Activated CD4-positive, alpha-beta T cell treated with anti-CD3 and anti-CD28 coated beads, Interleukin-2, amount 50 U/mL, for 48 hours (primary cell): ENCODE data around the gene GYS2.
"Not testable (repeated sequence)": the region's sequence is repeated elsewhere in the genome, so short reads cannot be mapped to it uniquely, and the experiment has no call there.

ENCODE experiments used
- DNase-seq, 2 experiments: peaks; one replicate each; pipeline ENCODE4 v3.0.0-alpha.2; 2020

The GYS2 gene

DNA sequence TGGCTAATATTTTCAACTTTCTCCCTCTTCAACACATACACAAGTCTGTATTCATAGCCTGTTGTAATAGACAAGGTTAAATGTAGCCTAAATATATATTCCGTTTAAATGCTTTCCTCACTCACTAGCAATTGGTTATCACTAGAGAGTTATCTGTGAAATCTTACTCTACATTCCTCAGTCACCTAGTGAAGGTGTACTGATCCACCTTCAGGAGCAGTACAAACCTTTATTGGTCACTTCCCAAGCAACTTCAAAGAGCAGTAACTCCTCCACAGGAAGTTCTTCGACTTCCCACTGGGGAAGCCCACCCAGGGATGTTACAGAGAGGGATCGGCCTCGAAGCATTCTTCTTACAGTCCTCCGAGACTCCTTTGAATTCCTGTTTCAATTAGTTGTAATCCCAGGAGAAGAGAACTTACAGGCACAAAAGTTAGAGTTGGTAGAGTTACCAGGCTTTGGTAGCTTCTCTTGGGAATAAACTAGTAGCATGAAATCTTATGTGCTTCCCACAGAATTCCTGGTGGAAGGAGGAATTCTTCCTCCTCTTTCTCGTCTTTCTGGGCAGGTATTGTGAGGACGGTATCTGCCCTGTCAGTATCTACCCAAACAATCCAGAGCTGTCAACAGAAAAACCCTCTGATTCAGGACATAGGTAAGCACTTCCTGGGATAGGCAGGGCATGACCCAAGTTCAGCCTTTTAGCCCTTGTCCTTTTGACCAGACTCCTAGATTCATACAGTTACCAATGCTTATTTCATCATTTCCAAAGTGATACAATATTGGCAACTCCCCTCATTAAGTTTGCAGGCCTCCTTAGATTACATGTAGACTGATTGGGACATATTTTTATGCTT lies at the start of gene GYS2:
Gene GYS2 (minus strand): TSS at position 603 of the 857 bp plus-strand sequence. CDS start 255 bp downstream, at position 348.
- DNase-seq, result no peak

DNA sequence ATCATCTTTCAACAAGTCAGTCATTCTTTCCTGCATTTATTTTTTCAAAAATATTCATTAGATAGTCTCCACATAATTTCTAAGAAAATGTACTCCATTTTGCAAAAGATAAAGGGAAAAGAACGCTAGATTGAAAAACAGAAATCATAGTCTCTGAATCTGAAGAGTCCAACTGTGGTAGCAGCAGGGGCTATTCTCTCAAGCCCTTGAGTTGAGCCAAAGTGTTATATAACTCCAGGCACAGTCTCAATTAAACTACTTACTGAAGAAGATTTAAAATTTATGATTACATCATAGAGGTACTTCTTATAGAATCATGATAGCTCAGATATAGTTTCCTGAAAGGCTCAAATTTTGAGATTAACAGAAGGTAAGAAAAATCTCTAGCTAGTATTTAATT lies 47.2 kb upstream of the GYS2 start:
- no peak for DNase-seq

DNA sequence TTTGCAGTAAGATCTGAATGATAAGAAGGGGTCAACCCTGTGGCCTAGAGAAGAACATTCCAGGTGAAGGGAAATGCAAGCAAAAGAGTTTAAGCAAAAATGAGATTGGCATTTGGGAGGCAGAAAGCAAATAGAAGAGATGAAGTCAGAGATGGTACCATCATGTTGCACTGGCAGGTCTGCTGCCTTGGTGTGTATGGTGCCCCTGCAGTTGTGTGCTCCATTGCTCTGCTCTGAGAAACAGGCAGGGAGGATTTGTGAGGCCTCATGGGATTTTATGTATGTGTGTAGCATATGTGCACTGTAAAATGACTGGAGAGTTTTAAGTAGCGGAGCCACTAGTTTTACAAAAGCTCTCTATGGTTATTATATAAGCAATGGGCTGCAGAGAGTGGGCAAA lies 46.4 kb upstream of the GYS2 start:
- DNase-seq, result no peak

DNA sequence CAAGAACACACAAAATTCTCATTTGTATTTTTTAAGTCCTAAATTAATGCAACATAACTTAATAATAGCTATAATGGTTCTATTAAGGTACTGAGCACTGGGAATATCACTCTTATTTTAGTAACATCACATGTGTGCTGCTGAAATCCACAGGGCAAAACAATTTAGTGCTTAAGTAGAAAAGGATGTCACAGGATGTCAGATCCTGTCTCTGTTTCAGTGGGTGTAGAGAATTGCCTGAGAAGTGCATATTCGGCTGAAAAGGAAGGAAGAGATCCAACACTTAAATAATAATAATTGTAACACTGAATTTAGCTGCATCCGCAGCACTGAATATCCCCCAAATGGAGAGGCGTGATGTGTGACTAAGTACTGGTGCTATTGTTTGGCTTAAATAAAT lies 44.4 kb upstream of the GYS2 start:
- no peak for DNase-seq

DNA sequence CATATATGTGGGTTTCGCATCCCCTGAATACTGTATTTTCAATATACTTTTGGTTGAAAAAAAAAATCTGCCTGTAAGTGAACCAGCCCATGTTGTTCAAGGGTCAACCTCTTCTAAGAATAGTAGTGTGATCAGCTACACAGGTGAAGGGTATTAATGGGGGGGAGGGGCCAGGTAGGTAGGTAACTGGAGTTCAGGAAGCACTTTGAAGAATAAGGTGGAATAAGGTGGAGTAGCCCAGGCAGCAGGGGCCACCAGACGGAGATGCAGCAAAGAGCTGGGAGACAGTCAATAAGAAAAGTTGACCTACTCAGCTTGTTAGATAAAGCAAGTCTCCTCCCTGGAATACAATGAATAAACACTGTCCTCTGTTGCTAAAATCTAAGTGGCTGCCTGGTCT lies 43.7 kb upstream of the GYS2 start:
- no peak for DNase-seq

- DNase-seq, result no peak
These were observed 42.5 kb upstream of the GYS2 start for GRCh38 chr12:21647179-21647578.

DNA sequence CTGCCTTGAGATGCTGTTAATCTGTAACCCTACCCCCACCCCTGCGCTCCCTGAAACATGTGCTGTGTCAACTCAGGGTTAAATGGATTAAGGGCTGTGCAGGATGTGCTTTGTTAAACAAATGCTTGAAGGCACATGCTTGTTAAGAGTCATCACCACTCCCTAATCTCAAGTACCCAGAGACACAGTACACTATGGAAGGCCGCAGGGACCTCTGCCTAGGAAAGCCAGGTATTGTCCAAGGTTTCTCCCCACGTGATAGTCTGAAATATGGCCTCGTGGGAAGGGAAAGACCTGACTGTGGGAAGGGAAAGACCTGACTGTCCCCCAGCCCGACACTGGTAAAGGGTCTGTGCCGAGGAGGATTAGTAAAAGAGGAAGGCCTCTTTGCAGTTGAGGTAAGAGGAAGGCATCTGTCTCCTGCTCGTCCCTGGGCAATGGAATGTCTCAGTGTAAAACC lies 40.4 kb upstream of the GYS2 start:
- not testable (repeated sequence) for DNase-seq

- DNase-seq, result no peak
These were observed 39.9 kb upstream of the GYS2 start for GRCh38 chr12:21644516-21644915.

GRCh38 chr12:21643758-21644157 lies 39.1 kb upstream of the GYS2 start:
- no peak for DNase-seq

- DNase-seq, result no peak
These were observed 38.2 kb upstream of the GYS2 start for GRCh38 chr12:21642707-21643389.

GRCh38 chr12:21638054-21638891 lies 33.6 kb upstream of the GYS2 start:
- DNase-seq, result no peak

GRCh38 chr12:21634245-21634644 lies 29.6 kb upstream of the GYS2 start:
- no peak for DNase-seq

- DNase-seq, result no peak
These were observed 26.7 kb upstream of the GYS2 start for GRCh38 chr12:21631367-21631766.

DNA sequence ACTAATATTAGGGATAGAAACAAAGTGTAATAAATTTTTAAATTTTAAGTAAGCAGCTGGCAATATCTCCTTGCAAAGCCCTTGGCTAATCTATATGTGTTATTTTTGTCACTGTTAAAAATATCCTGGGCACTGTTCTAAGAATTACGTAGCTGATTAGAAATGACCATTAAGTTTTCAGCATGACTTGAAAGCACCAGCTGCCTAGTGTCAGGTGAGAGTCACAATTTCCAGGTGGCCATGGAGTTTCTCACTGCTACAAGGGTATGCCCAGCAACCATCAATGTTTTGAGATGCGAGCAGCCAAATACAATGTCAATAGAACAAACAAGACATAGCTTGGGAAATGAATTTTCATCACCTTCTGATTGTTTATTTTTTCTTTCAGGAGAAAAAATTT lies 23.3 kb upstream of the GYS2 start:
- no peak for DNase-seq

DNA sequence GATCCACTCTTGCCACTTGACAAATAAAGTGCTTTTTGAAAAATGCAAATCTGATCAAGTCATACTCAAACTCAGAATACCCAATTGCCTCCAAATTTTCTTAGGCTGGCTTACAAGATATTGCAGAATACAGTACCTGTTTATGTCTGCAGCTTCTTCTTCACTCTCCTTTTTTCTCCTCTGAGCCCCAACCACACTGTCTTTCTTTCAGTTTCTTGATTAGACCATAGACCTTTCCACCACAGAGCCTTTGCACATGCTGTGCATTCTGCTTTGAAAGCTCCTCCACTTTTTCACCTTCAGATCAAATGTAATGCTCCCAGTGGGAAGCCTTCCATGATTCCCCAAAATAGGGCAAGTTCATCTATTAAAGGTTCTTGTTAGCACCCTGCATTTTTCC lies 13.9 kb upstream of the GYS2 start:
- no peak for DNase-seq

DNA sequence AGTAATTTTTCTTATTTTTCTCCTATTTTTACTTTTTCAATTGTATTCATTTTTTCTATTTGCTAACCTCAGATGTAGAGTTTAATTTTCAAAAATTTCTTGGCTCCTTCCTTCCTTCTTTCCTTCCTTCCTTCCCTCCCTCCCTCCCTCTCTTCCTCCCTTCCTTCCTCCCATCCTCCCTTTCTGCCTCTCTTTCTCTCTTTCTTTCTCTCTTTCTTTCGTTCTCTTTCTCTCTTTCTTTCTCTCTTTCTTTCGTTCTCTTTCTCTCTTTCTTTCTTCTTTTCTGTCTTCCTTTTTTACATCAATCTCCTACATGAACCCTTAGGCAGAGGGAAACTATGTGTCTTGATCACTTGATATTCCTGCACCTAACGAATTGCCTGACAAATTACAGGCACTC lies 12.4 kb upstream of the GYS2 start:
- no peak for DNase-seq

- DNase-seq, result no peak
These were observed 10.8 kb upstream of the GYS2 start for GRCh38 chr12:21615431-21615830.

DNA sequence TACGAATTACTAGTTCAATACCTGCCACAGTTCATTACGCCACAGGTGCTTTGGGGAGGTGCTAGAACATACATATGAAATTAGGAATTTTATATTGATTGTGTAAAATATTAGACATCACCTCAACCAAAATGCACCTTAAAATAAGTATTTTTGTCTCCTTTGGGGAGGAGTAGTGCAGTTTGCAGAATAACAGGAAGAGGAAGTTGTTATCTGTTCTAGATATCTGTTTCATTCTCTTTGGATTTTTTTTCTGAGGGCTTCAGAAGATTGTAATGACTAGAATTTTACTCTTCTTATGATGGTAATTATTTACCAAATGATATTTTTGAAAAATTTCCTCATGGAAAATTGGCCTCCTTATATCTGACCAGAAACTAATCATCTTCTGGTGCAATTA lies 9.9 kb upstream of the GYS2 start:
- no peak for DNase-seq

DNA sequence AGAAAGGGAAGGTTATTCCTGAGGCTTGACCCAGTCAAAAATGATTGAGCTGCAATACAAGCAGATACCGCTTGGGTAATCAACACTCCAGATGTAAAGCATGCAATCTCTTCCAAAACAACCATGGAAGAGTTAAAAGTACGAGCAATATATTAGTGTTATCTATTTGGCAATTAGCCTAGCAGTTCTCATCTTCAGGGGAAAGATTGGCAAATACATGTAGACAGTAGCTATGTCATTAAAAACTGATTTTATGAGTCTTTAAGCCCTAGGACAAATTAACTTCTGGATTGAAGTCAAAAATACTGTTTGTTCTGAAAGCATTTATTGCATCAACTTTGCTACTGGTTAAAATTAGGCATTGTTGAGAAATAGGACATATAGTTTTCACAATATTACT lies 9.3 kb upstream of the GYS2 start:
- no peak for DNase-seq

DNA sequence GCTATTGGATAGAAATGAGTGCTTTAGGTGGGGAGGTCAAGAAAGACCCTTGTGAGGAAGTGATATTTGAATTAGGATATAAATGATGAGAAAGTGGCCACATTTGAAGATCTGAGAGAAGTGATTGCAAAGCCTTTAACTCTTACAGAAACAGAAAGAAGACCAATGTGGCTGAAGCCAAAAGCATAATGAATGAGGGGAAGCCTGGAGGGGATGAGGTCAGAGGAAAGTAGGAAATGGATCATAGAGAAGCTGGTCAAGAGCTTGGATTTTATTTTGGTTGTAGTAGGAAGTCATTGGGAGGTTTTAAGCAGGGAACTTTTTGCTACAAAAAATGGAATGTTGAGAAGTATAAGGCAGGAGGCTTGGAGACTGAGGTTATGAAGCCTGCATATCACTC lies 3.5 kb upstream of the GYS2 start:
- no peak for DNase-seq

GRCh38 chr12:21607701-21608100 lies 3.1 kb upstream of the GYS2 start:
- no peak for DNase-seq

DNA sequence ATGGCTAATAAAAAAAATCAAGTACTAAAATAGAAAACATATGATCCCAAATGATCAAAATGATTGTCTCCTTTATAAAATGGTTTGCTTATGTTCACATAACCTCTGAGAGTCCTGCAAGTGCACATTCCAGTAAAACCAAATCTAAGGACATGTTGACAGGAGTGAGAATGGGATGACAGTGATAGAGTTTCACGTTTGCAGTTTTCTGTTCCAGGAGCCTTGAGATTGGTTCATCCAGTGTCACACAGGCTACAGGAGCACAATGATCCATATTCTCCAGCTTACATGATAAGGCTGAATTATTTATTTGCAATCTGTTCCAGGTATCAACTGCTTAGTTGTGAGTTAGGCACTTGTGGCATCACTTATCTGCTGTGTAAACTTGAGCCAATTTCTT lies 1.5 kb upstream of the GYS2 start:
- no peak for DNase-seq

GRCh38 chr12:21602774-21603173 lies 1.9 kb downstream of the GYS2 start:
- no peak for DNase-seq

DNA sequence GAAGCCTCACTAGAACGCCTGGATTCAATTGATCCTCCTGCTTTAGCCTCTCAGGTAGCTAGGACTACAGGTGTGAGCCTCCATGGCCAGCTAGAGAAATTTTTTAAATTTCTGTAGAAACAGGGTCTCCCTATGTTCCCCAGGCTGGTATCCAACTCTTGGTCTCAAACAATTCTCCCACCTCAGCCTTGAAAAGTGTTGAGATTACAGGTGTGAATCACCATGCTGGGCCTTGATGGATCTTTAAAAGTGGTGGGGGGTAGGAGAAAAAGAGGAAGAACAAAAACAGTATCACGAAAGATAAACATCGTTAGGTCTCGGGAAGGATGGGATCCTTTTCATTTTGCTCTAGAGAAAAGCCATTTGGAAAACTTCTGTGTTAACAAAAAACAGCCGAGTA lies 4.5 kb downstream of the GYS2 start:
- DNase-seq, result no peak
